HG02678 (cell line): ENCODE measurements around the gene DUSP22.
"Not testable (repeated sequence)": the region's sequence is repeated elsewhere in the genome, so short reads cannot be mapped to it uniquely, and the experiment has no call there.

Experiments used
- ATAC-seq: cut with Tn5 transposase; IDR thresholded peaks from one replicate; pipeline ENCODE4 v1.9.1; 2021; ENCODE audit warnings: mild to moderate bottlenecking, moderate library complexity; ENCODE audit not compliant: unreplicated experiment

The DUSP22 gene

GRCh38 chr6:291697-292505 is at the start of gene DUSP22:
DUSP22 (plus strand) TSS chr6:292487; CDS start chr6:292540, 53 bp downstream.
- ATAC-seq, result peak; percentile 35

- ATAC-seq, result no peak
Measured at GRCh38 chr6:246352-246751, 45.9 kb upstream of the DUSP22 start.

- no peak for ATAC-seq
Measured at GRCh38 chr6:247351-247750, 44.9 kb upstream of the DUSP22 start.

GRCh38 chr6:248046-248445 is 44.2 kb upstream of the DUSP22 start:
- not testable (repeated sequence) for ATAC-seq

GRCh38 chr6:250676-251075 is 41.6 kb upstream of the DUSP22 start:
- no peak for ATAC-seq

GRCh38 chr6:251920-252319 is 40.4 kb upstream of the DUSP22 start:
- ATAC-seq, result no peak

- ATAC-seq, result no peak
Measured at GRCh38 chr6:252775-253535, 39.3 kb upstream of the DUSP22 start.

GRCh38 chr6:254016-254415 is 38.3 kb upstream of the DUSP22 start:
- ATAC-seq, result no peak

GRCh38 chr6:255041-255750 is 37.1 kb upstream of the DUSP22 start:
- ATAC-seq, result no peak

GRCh38 chr6:255751-256083 is 36.6 kb upstream of the DUSP22 start:
- ATAC-seq, result no peak

- no peak for ATAC-seq
Measured at GRCh38 chr6:256169-256568, 36.1 kb upstream of the DUSP22 start.

- no peak for ATAC-seq
Measured at GRCh38 chr6:257031-257725, 35.1 kb upstream of the DUSP22 start.

- ATAC-seq, result peak; percentile 59
Measured at GRCh38 chr6:257774-258173, 34.5 kb upstream of the DUSP22 start.

- no peak for ATAC-seq
Measured at GRCh38 chr6:259316-259715, 33.0 kb upstream of the DUSP22 start.

GRCh38 chr6:259901-260508 is 32.3 kb upstream of the DUSP22 start:
- peak; percentile 80 for ATAC-seq

GRCh38 chr6:264626-265025 is 27.7 kb upstream of the DUSP22 start:
- no peak for ATAC-seq

GRCh38 chr6:268394-268935 is 23.8 kb upstream of the DUSP22 start:
- no peak for ATAC-seq

- ATAC-seq, result no peak
Measured at GRCh38 chr6:273551-274058, 18.7 kb upstream of the DUSP22 start.

GRCh38 chr6:277746-278145 is 14.5 kb upstream of the DUSP22 start:
- no peak for ATAC-seq

GRCh38 chr6:278494-278893 is 13.8 kb upstream of the DUSP22 start:
- no peak for ATAC-seq
